Esophagus squamous epithelium (tissue), 5 donors: ENCODE measurements around the gene MACROH2A2. TPM values are rescaled to one million over a fixed set of nuclear protein-coding genes. Genes with fewer than 3 reads are reported as not detected.

ENCODE experiments used
- DNase-seq: peaks from one replicate; lab custom pipeline; 2025; lab: John Stamatoyannopoulos, UW
- H3K27ac ChIP-seq, 4 donors: fragments of 200-600 bp; sonication (generic); one replicate each; pipeline ENCODE4 v1.5.1; 2016 to 2019; ENCODE audit warnings: mild to moderate bottlenecking in 1 of 4
- H3K27me3 ChIP-seq, 4 donors: fragments of 200-600 bp; sonication (generic); 1 replicate in 3 of 4; 2 replicates in 1 of 4; pipeline versions ENCODE4 v1.5.1 to v1.6.0; 2017 to 2021; ENCODE audit warnings: antibody characterized with exemption in 1 of 4
- H3K36me3 ChIP-seq, 3 donors: fragments of 200-600 bp; sonication (generic); one replicate each; pipeline ENCODE4 v1.5.1; 2016 to 2019
- H3K4me1 ChIP-seq, 3 donors: fragments of 200-600 bp; sonication (generic); one replicate each; pipeline ENCODE4 v1.5.1; 2017 to 2019
- H3K4me3 ChIP-seq, 4 donors: fragments of 200-600 bp; sonication (generic); 1 replicate in 3 of 4; 2 replicates in 1 of 4; pipeline ENCODE4 v1.5.1; 2016 to 2019; ENCODE audit warnings: mild to moderate bottlenecking in 2 of 4, moderate library complexity in 1 of 4
- H3K9me3 ChIP-seq, 3 donors: fragments of 200-600 bp; sonication (generic); one replicate each; pipeline ENCODE4 v1.5.1; 2016 to 2019
- CTCF ChIP-seq, 6 experiments: fragments of 450-650 bp in 4 of 6; fragments of 200-600 bp in 2 of 6; sonication (generic) in 2 of 6; IDR thresholded peaks; one replicate each; pipeline ENCODE4 v1.5.1; 2016 to 2019; ENCODE audit warnings: antibody characterized with exemption in 6 of 6, mild to moderate bottlenecking in 4 of 6, moderate library complexity in 4 of 6
- POLR2A ChIP-seq, 4 donors: fragments of 450-650 bp; IDR thresholded peaks; one replicate each; pipeline ENCODE4 v1.6.1; 2017; ENCODE audit warnings: antibody characterized with exemption in 4 of 4, mild to moderate bottlenecking in 4 of 4, moderate library complexity in 3 of 4
- WGBS, 2 donors: methylation state at CpG; one replicate each; pipeline ENCODE4 v1.1.5; 2018; 5-methylcytosine and 5-hydroxymethylcytosine counted together
- intact Hi-C: fragments of 100-400 bp; cut with DNase I; formaldehyde crosslinking; loops from one replicate; pipeline ENCODE4 v1.15.0; 2022
- total RNA-seq, 4 donors: library from RNA; depleted of rRNA; stranded (reverse); fragments of >200 nt; gene quantifications; one replicate each; pipeline ENCODE4 v1.1.0, GENCODE V29; 2016
- donor health status: DM: yes; HTN: yes; CAD: no.

Gene MACROH2A2
- total RNA-seq, 4 donors from 2014 or later = 19.8 to 32.0 (median 22.4) TPM

- Histone ChIP-seq H3K4me1 (peaks cover 31 to 72% (median 33%) of the 10 kb centered on the region in 3 donors), H3K4me3 (no peak overlapping the region), H3K36me3 (peaks cover 0 to 37% (median 0%) of the 10 kb centered on the region in 3 donors), H3K9me3 (no peaks in the 10 kb centered on the region), H3K27ac (no peak overlapping the region), H3K27me3 (no peaks in the 10 kb centered on the region)
- intact Hi-C loops = no loop called here
- TF ChIP-seq CTCF (IDR thresholded peaks at IDR 0.05) (no peak), POLR2A (IDR thresholded peaks at IDR 0.05) (no peak)
- WGBS, 2 donors = 90 to 93% methylated on average over 3 to 9 of the region's 10 CpGs
- no peak for DNase-seq
These were observed 89.9 kb downstream of the MACROH2A2 start for GRCh38 chr10:70142555-70142954.

GRCh38 chr10:70144372-70145110, 91.9 kb downstream of the MACROH2A2 start:
- intact Hi-C loops = no loop called here
- no peak for DNase-seq
- Histone ChIP-seq H3K27ac (peak overlapping the region; percentile 94 to 99 (median 96)), H3K27me3 (no peaks in the 10 kb centered on the region), H3K4me3 (peak overlapping the region; percentile 76 to 95 (median 82)), H3K36me3 (peaks cover 0 to 45% (median 0%) of the 10 kb centered on the region in 3 donors), H3K9me3 (no peaks in the 10 kb centered on the region), H3K4me1 (peaks cover 20 to 55% (median 24%) of the 10 kb centered on the region in 3 donors)
- TF ChIP-seq POLR2A (IDR thresholded peaks at IDR 0.05) (no peak), CTCF (IDR thresholded peaks at IDR 0.05) (no peak)
- WGBS, 2 donors = 61 to 77% methylated on average over 15 to 16 of the region's 18 CpGs

- H3K9me3 ChIP-seq = no peaks in the 10 kb centered on the region
- DNase-seq = no peak
- H3K27me3 ChIP-seq = no peaks in the 10 kb centered on the region
- WGBS, 2 donors = 4% methylated on average over 5 of the region's 28 CpGs; no CpG with 5 or more reads in 1 of the 2 donors
- TF ChIP-seq POLR2A (IDR thresholded peaks at IDR 0.05) (no peak), CTCF (IDR thresholded peaks at IDR 0.05) (no peak)
- H3K36me3 ChIP-seq = peaks cover 0 to 45% (median 2%) of the 10 kb centered on the region in 3 donors
- intact Hi-C loops = no loop called here
- peak overlapping the region; percentile 76 to 95 (median 82) for H3K4me3 ChIP-seq
- peak overlapping the region; percentile 94 to 99 (median 96) for H3K27ac ChIP-seq
- H3K4me1 ChIP-seq = peaks cover 20 to 48% (median 21%) of the 10 kb centered on the region in 3 donors
These were observed 92.6 kb downstream of the MACROH2A2 start for GRCh38 chr10:70145166-70145665.

- intact Hi-C loops = no loop called here
- Histone ChIP-seq H3K27me3 (no peaks in the 10 kb centered on the region), H3K36me3 (peaks cover 0 to 50% (median 3%) of the 10 kb centered on the region in 3 donors), H3K27ac (peak overlapping the region; percentile 94 to 99 (median 96)), H3K4me3 (peak overlapping the region; percentile 76 to 95 (median 82)), H3K4me1 (peaks cover 20 to 46% (median 21%) of the 10 kb centered on the region in 3 donors), H3K9me3 (no peaks in the 10 kb centered on the region)
- TF ChIP-seq POLR2A (IDR thresholded peaks at IDR 0.05) (peak in 1 of 4 donors; percentile 11), CTCF (IDR thresholded peaks at IDR 0.05) (peak in 5 of 6 experiments; percentile 33 to 66 (median 59))
- no CpG with 5 or more reads among the region's 98 CpGs for WGBS, 2 donors
- DNase-seq = no peak
These were observed 93.2 kb downstream of the MACROH2A2 start for GRCh38 chr10:70145666-70146488.
